Stimulated activated CD4-positive, alpha-beta T cell treated with anti-CD3 and anti-CD28 coated beads, Interleukin-15, amount 100 ng/mL, for 48 hours (primary cell): ENCODE results near the gene DDX43.
A peak's percentile ranks its signal among the peaks of the same experiment; 100 is the strongest.
"Not testable (repeated sequence)": the region's sequence is repeated elsewhere in the genome, so short reads cannot be mapped to it uniquely, and the experiment has no call there.

Experiments used
- DNase-seq, 2 donors: peaks; one replicate each; pipeline ENCODE4 v3.0.0-alpha.2; 2020; ENCODE audit warnings: low read depth in 2 of 2

DDX43 gene

GRCh38 chr6:73394577-73395354 lies at the start of gene DDX43:
DDX43 (plus strand) TSS chr6:73394828; CDS start chr6:73394906, 78 bp downstream.
- peak in 1 of 2 donors; percentile 18 for DNase-seq

- DNase-seq = no peak
These were observed 46.0 kb upstream of the DDX43 start for GRCh38 chr6:73348550-73349204.

DNA sequence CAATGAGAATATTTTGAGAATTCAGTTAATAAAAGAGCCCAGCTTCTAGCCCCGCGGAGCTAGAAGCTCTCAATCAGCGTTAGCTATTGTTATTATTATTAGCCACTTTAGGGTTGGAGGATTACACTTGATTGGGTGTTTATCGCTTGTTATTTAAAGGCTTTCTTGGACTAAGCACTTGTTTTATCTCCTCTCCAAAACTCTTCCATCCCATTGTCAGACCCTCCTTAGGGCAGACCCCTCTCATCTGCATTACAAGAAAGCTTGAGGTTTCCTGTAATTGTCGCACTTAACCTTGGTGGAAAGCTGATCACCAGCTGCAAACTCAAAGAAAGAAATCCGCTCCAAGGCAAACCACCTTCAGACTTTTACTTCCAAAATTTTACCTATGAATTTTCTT lies 45.3 kb upstream of the DDX43 start:
- DNase-seq = no peak

- no peak for DNase-seq
These were observed 40.7 kb upstream of the DDX43 start, which contains the start of gene DPPA5 for GRCh38 chr6:73353636-73354593. DPPA5 (minus strand) TSS chr6:73354276; CDS start chr6:73354225, 51 bp downstream.

DNA sequence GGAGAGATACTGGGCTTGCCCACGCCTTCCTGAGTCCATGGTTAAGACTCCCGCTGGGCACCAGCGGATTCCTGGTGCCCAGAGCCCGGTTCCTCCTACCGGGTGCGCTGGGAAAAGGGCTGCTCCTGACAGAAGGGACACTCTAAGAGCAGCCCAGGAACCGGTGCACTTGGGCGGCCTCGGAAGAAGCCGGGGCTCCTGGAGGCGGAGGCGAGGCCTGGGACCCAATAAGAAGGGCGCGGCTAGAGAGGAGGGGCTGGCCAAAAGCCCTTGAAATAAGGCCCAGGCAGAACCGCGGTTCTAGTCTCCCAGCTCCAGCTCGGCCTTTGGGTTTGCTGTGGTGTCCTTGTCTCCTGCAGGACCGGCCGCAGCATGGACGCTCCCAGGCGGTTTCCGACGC lies 32.3 kb upstream of the DDX43 start, which contains the start of gene KHDC3L:
Gene KHDC3L (plus strand): TSS at position 301 of the 400 bp plus-strand sequence. CDS start 72 bp downstream, at position 373.
- no peak for DNase-seq

DNA sequence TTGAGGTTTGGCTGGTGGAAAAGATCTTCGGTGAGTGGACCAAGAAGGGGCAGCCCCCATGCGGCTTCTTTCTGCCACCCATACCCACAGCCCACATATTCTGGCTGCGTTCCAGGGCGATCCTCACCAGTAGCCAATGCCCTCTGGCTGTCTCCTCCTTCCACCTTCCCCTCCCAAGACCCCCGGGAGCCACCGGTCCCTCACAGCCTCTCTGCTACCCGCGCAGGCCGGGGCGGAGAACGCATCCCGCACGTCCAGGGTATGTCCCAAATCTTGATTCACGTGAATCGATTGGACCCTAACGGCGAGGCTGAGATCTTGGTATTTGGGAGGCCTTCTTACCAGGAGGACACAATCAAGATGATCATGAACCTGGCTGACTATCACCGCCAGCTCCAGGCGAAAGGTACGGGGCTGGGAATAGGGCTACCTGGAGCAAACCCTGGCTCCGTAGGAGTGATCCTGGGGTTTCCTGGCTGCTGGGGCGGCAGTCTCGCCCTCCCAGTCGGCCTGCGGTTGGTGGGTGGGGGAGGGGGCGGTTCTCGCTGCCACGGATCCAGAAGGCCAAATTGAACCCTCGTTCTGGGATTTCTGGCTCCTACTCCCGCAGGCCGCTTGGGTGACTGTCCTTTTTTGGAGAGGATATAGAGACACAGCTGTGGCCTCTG lies 31.6 kb upstream of the DDX43 start:
- no peak for DNase-seq

GRCh38 chr6:73363537-73363875 lies 31.1 kb upstream of the DDX43 start:
- DNase-seq = no peak

- no peak for DNase-seq
These were observed 30.5 kb upstream of the DDX43 start for GRCh38 chr6:73364121-73364520.

DNA sequence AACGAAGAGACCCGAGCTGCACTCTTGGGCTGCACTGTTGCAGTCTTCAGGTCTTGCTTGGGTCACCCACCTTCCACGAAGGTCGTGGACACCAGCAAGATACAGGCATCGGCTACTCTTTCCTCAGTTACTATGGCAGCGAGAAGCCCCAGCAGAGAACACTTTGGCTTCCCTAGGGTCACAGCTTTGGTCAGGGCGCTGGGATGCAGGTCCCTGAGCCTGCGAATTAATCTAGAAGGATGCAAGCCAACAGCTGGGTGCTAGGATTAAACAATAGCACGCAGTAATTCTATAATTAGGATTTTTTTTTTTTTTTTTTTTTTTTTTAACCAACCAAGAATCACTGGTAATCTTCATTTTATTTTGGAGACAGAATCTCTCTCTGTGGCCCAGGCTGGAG lies 30.1 kb upstream of the DDX43 start:
- no peak for DNase-seq

GRCh38 chr6:73367761-73368355 lies 26.8 kb upstream of the DDX43 start:
- DNase-seq = no peak

- no peak for DNase-seq
These were observed 26.0 kb upstream of the DDX43 start for GRCh38 chr6:73368675-73369074.

GRCh38 chr6:73369157-73369556 lies 25.5 kb upstream of the DDX43 start:
- DNase-seq = no peak

- no peak for DNase-seq
These were observed 25.1 kb upstream of the DDX43 start, which contains the start of gene OOEP for GRCh38 chr6:73369563-73369962. OOEP (minus strand) TSS chr6:73369897; CDS start chr6:73369792, 105 bp downstream.

GRCh38 chr6:73371984-73372383 lies 22.6 kb upstream of the DDX43 start:
- no peak for DNase-seq

- no peak for DNase-seq
These were observed 22.1 kb upstream of the DDX43 start for GRCh38 chr6:73372516-73372915.

- no peak for DNase-seq
These were observed 19.4 kb upstream of the DDX43 start for GRCh38 chr6:73375216-73375615.

GRCh38 chr6:73377225-73377624 lies 17.4 kb upstream of the DDX43 start:
- DNase-seq = no peak

DNA sequence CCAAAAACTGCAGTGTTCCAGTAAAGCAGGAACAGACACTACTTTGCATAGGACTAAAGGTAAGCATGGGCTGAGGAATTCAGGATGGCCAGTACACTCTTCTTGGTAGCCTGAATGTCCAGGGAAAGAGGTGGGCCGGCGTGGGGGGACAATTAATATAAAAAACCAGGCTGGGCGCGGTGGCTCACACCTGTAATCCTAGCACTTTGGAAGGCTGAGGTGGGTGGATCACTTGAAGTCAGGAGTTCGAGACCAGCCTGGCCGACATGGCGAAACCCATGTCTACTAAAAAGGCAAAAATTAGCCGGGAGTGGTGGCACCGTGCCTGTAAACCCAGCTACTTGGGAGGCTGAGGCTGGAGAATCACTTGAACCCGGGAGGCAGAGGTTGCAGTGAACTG lies 13.1 kb upstream of the DDX43 start:
- not testable (repeated sequence) for DNase-seq

DNA sequence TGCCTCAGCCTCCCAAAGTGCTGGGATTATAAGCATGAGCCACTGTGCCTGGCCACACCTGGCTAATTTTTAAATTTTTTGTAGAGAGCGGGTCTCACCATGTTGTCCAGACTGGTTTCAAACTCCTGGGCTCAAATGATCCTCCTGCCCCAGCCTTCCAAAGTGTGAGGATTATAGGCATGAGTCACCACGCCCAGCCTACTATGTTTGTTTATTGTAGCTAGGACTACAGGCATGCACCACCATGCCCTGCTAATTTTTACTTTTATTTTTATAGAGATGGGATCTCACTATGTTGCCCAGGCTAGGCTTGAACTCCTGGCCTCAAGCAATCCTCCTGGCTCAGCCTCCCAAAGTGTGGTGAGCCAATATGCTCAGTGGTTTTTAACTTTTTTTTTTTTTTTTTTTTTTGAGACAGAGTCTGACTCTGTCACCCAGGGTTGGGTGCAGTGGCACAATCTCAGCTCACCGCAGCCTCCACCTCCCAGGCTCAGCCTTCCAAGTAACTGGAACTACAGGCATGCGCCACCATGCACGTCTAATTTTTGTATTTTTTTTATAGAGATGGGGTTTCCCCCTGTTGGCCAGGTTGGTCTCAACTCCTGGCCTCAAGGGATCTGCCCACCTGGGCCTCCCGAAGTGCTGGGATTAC lies 12.0 kb upstream of the DDX43 start:
- DNase-seq = no peak

DNA sequence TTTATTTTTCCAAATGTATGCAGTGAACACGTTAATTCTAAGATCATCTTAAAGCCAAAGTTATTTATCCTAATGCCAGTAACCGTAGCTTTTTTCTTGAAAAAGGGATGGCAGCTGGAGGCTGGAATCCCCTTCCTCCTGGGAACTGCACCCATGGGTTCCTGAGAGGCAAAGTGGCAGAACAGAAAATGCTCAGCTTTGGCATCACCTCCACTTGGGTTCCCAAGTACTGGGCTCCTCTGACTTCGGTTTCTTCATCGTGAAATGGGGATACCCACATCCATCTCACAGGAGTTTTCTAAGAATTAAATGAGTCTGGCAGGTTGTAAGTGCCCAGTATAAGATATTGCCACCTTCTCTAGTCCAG lies 6.2 kb upstream of the DDX43 start:
- no peak for DNase-seq
